Panc1 (cell line): ENCODE results near the gene MAG. TPM values are rescaled to one million over a fixed set of nuclear protein-coding genes. Genes with fewer than 3 reads are reported as not detected.
"Not testable (repeated sequence)": the region's sequence is repeated elsewhere in the genome, so short reads cannot be mapped to it uniquely, and the experiment has no call there.

Source experiments
- ATAC-seq: fragments of 200-7000 bp; cut with Tn5 transposase; 2 replicates; pipeline ENCODE4 v1.9.1; 2020; ENCODE audit warnings: mild to moderate bottlenecking, moderate library complexity
- BruUV-seq: library from RNA; stranded (reverse); fragments of 400-500 nt; replicated peaks from 2 replicates; lab custom pipeline; 2021; lab: Mats Ljungman, UMichigan
- CTCF ChIA-PET: fragments of 300-600 bp; sonication (Branson Sonifier 250); formaldehyde crosslinking; loops from one replicate; lab custom pipeline; 2022; ENCODE audit warnings: antibody characterized with exemption; lab: Charles Lee
- POLR2A ChIA-PET: fragments of 300-600 bp; sonication (Branson Sonifier 250); formaldehyde crosslinking; loops from one replicate; lab custom pipeline; 2022; ENCODE audit warnings: antibody characterized with exemption; lab: Charles Lee
- DNase-seq: peaks from one replicate; pipeline ENCODE4 v3.0.0-alpha.2; 2010; ENCODE audit warnings: low read depth, low spot score
- H3K27ac ChIP-seq: 2 replicates; pipeline ENCODE4 v1.5.1; 2011; ENCODE audit warnings: mild to moderate bottlenecking, low read length, inconsistent platforms
- H3K27me3 ChIP-seq: fragments of 200-500 bp; sonication (Bioruptor generic); 2 replicates; pipeline ENCODE4 v1.6.0; 2014; ENCODE audit warnings: low read length, inconsistent platforms; ENCODE audit not compliant: control insufficient read depth, insufficient read depth
- H3K36me3 ChIP-seq: fragments of 200-500 bp; sonication (Bioruptor generic); 2 replicates; pipeline ENCODE4 v1.5.1; 2014; ENCODE audit warnings: inconsistent platforms, mild to moderate bottlenecking, low read length, moderate library complexity; ENCODE audit not compliant: control insufficient read depth, insufficient read depth
- H3K4me1 ChIP-seq: 2 replicates; pipeline ENCODE4 v1.5.1; 2011; ENCODE audit warnings: inconsistent platforms, mild to moderate bottlenecking, low read length, moderate library complexity; ENCODE audit not compliant: control insufficient read depth, insufficient read depth
- H3K4me3 ChIP-seq, 2 experiments: 2 replicates each; pipeline ENCODE4 v1.5.1; 2011 to 2012; ENCODE audit warnings: low read depth in 2 of 2, low read length in 2 of 2, mild to moderate bottlenecking in 2 of 2, inconsistent platforms in 1 of 2, moderate library complexity in 1 of 2
- H3K9me3 ChIP-seq: fragments of 200-500 bp; sonication (Bioruptor generic); 2 replicates; pipeline ENCODE4 v1.5.1; 2014; ENCODE audit warnings: low read depth, mild to moderate bottlenecking, inconsistent platforms, low read length, moderate library complexity; ENCODE audit not compliant: control insufficient read depth, insufficient read depth
- CTCF ChIP-seq: fragments of 450-650 bp; IDR thresholded peaks from 2 replicates; pipeline ENCODE4 v1.5.1; 2017; ENCODE audit warnings: mild to moderate bottlenecking
- POLR2AphosphoS5 ChIP-seq: IDR thresholded peaks from 2 replicates; pipeline ENCODE4 v1.6.1; 2012; ENCODE audit warnings: mild to moderate bottlenecking, low read depth, low read length, moderate library complexity
- REST ChIP-seq, 2 experiments: IDR thresholded peaks; 2 replicates each; pipeline ENCODE4 v1.6.1; 2011 to 2012; ENCODE audit warnings: low read depth in 2 of 2, control low read depth in 1 of 2, low read length in 1 of 2, mild to moderate bottlenecking in 1 of 2, moderate library complexity in 1 of 2; ENCODE audit not compliant: insufficient read depth in 1 of 2
- SIN3A ChIP-seq: IDR thresholded peaks from 2 replicates; pipeline ENCODE4 v1.6.1; 2012; ENCODE audit warnings: low read depth, mild to moderate bottlenecking, low read length, moderate library complexity, borderline replicate concordance; ENCODE audit not compliant: insufficient read depth
- TCF7L2 ChIP-seq: IDR thresholded peaks from 2 replicates; pipeline ENCODE4 v1.6.1; 2011; ENCODE audit warnings: mild to moderate bottlenecking, low read depth, low read length, inconsistent platforms
- in situ Hi-C: cut with HindIII; loops from 2 replicates; pipeline ENCODE4 v1.10.0; 2016; ENCODE audit warnings: low sequenced_read_pairs, low pct_unique_long_range_greater_than_20kb
- intact Hi-C: fragments of 100-400 bp; cut with micrococcal nuclease; formaldehyde crosslinking; loops from one replicate; pipeline ENCODE4 v1.10.0; 2022; ENCODE audit not compliant: unreplicated experiment
- total RNA-seq: library from RNA; stranded (reverse); gene quantifications from one replicate; pipeline ENCODE4 v1.2.1, GENCODE V29; 2021; ENCODE audit not compliant: unreplicated experiment

Gene MAG
- total RNA-seq, 1 experiment from 2014 or later = not detected

GRCh38 chr19:35285095-35285449 is 6.9 kb upstream of the MAG start:
- ATAC-seq = no peak
- in situ Hi-C loops = no loop called here
- Histone ChIP-seq H3K4me3 (no peak overlapping the region), H3K9me3 (no peaks in the 10 kb centered on the region), H3K36me3 (no peaks in the 10 kb centered on the region), H3K27ac (no peak overlapping the region), H3K4me1 (no peaks in the 10 kb centered on the region), H3K27me3 (no peaks in the 10 kb centered on the region)
- no peak for TF ChIP-seq POLR2AphosphoS5
- DNase-seq = no peak
- CTCF ChIA-PET = interaction anchor here (0.7 kb wide), 1 partner anchor 16 kb away, joined by 5 read pairs; no protein-coding TSS in a partner anchor
- POLR2A ChIA-PET = no interaction called here
- intact Hi-C loops = no loop called here
- BruUV-seq = no TSS peak

- CTCF ChIA-PET = interaction anchor here (0.7 kb wide), 1 partner anchor 16 kb away, joined by 5 read pairs; no protein-coding TSS in a partner anchor
- H3K36me3 ChIP-seq, DNase-seq, H3K4me3 ChIP-seq, ATAC-seq, BruUV-seq, in situ Hi-C loops, H3K27me3 ChIP-seq, H3K4me1 ChIP-seq, H3K27ac ChIP-seq, H3K9me3 ChIP-seq, intact Hi-C loops, POLR2A ChIA-PET: not testable (repeated sequence)
These were observed 6.5 kb upstream of the MAG start for GRCh38 chr19:35285465-35285864.

GRCh38 chr19:35286101-35286500 is 5.9 kb upstream of the MAG start:
- ATAC-seq, DNase-seq, H3K9me3 ChIP-seq, in situ Hi-C loops, H3K4me3 ChIP-seq, H3K27ac ChIP-seq, intact Hi-C loops, BruUV-seq, H3K36me3 ChIP-seq, CTCF ChIA-PET, POLR2A ChIA-PET, H3K27me3 ChIP-seq, H3K4me1 ChIP-seq: not testable (repeated sequence)

- ChIA-PET CTCF (no interaction called here), POLR2A (no interaction called here)
- no peak overlapping the region for H3K4me3 ChIP-seq
- intact Hi-C loops = no loop called here
- ATAC-seq (no peak), DNase-seq (no peak)
- in situ Hi-C loops = no loop called here
- no TSS peak for BruUV-seq
- TF ChIP-seq CTCF (no peak), TCF7L2 (no peak), SIN3A (no peak), REST (IDR thresholded peaks at IDR 0.05; ENCODE audit: insufficient read depth in 1 of 2, low read depth in 2 of 2, low read length in 1 of 2) (no peak), POLR2AphosphoS5 (no peak)
- H3K27me3 ChIP-seq = no peaks in the 10 kb centered on the region; the same call in 1 of the 2 replicates
- no peaks in the 10 kb centered on the region for H3K36me3 ChIP-seq
- no peak overlapping the region for H3K27ac ChIP-seq
- no peaks in the 10 kb centered on the region for H3K9me3 ChIP-seq
- no peaks in the 10 kb centered on the region for H3K4me1 ChIP-seq
These were observed 4.2 kb upstream of the MAG start for GRCh38 chr19:35287713-35288112.
